GM12891 (cell line): ENCODE data around the gene KRTAP10-9.

Experiments
- POLR2AphosphoS5 ChIP-seq: IDR thresholded peaks from 2 replicates; pipeline ENCODE4 v1.6.1; 2011; ENCODE audit warnings: low read depth, low read length, control low read depth
- TAF1 ChIP-seq: IDR thresholded peaks from 2 replicates; pipeline ENCODE4 v1.6.1; 2011; ENCODE audit warnings: low read depth, low read length, control low read depth

GRCh38 chr21:44625756-44626155 is 1.1 kb upstream of the KRTAP10-9 start:
- TF ChIP-seq TAF1 (no peak), POLR2AphosphoS5 (no peak)
